Measurements from ENCODE around the gene COA8.
A peak's percentile ranks its signal among the peaks of the same experiment; 100 is the strongest.

COA8 gene

DNA sequence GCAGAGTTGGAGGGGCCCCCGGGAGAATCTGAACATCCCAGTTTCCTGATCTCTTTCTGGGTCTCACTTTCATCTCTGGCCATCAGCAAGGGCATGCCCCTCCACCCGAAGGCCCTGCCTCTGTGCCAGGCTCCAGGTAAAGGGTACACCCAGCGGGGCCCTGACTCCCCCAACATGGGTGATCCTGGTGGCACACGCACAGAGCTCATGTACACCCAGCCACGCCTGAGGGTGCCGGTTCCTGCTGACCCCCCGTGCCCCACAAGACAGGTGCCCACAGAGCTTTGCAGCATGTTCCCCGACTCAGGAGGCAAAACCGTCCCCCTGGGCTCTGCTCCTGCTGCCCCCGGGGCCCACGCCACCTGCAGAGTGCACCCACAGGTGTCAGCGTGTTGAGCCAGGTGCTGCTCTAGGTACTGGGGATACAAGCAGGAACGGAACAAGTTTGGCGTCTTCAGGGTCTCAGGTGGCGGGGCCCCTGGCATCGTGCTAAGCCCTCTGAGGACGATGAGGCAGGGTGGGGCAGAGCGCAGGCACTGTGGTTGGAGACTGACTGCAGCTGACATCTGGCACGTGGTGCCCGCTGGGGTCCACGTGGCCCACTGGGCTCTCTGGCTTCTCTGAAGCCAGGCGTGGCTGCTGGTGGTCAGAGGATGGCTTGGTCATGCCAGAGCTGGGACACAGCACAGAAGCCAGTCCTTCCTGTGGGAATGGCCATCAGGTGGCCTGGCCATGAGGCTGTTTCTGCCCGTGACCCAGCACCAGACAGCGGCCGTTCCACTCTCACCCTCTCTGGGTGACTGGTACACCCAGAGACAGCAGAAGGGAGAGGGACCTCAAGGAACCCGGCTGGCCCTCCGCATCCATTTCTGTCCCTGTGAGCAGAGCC is 14.1 kb upstream of the COA8 start:
- DNase-seq (ENCODE audit: low read depth) = no peak

DNA sequence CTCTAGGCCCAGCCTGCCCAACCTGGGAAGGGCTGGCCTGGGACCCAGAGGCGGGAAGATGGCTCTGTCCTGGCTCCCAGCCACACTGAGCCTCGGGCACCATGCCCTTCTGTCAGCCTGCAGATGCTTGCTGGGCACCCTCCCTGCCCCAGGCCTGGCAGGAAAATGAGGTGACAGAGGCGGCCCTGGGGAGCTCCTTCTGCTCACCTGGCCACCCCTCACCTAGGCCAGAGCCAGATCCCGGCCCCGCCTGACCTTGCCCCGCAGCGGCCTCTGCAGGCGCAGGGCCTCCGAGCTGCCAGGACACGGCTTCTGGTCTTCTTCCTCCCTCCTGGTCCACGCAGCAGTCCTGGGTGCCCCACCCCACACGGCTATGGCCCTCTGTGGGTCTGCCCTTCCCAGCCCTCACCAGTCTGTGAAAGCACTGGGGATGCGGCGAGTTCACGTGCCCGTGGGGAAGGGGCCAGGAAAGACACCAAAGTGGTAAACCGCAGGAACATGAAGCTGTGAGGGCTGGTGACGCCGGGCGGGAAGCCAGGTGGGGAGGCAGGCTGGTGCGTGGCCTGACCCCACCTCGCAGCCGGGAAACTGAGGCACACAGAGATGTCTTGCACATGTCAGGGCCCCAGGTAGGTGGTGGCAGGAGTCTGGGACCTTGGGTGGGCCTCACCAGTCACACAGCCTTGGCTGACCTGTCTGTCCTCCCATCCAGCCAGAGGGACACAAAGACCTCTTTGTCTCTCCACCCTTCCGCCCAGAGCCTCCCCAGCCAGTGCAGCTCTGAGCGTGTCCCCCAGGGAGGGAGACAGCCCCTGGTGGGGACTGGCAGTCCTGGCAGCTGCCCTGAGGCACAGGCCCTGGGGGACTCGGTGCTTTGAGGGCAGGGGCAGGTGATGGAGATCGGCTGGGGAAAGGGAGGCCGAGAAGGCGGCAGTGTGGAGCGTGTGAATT is 13.1 kb upstream of the COA8 start:
- DNase-seq (ENCODE audit: low read depth) = no peak

DNA sequence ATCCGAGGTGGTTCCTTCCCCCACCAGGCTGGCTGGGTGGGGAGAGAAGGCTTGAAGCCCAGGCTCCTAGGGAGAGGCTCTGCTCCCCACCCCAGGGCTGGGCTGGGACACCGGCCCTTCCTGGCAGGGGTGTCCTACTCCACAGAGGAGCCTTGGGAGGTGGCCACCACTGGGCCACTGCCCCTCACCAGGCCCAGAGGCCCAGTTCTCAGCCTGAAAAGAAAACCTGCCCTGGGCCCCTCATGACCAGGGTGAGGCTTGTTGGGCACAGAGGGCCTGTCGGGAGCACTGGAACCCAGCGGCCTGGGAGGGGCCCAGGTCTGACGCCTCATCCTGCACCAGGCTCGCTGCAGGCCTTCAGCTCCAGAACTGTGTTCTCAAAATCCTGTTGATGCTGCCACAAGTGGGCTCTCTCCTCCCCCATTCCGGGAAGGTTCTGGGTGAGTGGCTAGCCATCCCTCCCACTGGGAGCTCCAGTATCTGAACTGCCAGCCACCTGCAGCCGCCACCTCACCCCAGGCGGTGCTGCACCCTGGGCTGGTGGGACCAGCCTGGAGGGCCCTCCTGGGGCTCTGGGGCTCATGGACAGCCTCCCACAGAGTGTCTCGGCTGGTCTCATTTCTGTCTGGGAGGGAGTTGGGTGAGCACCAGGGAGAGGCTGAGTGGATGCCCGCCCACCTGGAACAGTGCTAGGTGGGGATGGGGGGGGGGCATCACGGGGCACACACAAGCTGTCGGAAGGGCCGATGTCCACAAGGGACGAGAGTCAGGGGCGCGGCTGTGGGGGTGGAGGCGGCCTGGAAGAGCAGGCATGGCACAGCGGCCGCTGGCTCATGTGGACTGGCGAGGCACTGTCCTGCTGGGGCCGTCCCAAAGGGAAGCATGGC is 12.1 kb upstream of the COA8 start:
- no peak for DNase-seq (ENCODE audit: low read depth)

DNA sequence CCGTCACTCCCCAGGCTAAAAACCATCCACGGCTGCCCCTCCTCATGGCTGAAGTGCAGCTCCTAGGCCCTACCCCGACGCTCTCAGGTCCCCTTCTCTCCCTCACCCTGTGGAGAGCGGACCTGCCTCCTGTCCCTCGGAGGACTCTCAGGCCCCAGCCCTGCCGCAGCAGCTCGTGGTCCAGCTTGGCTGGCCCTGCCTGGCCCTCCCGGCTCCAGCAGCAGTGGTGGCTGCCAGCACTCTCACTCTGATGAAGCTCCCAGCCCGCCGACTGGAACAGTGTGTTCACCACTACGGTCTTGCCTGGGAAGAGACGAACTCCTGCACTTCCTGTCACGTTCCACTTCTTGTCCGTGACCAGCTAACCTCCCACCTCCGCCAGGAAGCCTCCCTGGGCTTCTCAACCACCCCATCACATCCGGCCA is 11.4 kb upstream of the COA8 start:
- DNase-seq (ENCODE audit: low read depth) = no peak

GRCh38 chr14:103552011-103552845 is 10.5 kb upstream of the COA8 start:
- peak; percentile 73 for DNase-seq (ENCODE audit: low read depth)

GRCh38 chr14:103552846-103553210 is 9.9 kb upstream of the COA8 start:
- no peak for DNase-seq (ENCODE audit: low read depth)

DNA sequence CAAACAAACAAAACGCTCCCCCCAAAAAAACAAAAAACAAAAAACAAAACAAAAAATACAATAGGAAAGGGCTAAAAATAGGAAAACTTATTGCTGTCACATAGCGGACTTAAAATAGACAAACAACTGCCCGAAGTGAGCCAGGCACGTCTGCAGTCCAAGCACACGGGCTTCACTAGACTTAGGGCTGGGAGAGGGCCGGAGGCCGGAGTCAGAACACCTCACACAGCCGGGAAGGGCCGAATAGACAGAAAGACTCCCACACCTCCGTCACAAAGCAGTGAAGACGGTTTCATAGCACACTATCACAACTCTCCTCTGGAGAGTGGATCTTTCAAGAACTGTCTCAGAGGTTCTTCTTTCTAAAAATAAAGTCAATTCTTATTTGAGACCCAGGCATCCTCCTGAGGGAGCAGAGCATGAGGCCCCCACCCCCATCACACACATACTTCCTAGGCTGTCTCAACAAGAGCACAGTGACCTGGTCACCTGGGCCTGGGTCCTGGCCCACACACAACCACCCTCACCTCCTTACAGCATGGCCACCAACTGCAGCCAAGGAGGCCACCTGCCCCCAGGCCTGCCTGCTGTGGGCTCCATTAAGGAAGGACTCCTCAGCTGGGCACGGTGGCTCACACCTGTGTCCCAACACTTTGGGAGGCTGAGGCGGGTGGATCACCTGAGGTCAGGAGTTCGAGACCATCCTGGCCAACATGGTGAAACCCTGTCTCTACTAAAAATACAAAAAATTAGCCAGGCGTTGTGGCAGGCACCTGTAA is 7.0 kb upstream of the COA8 start:
- DNase-seq (ENCODE audit: low read depth) = no peak

- DNase-seq (ENCODE audit: low read depth) = no peak
These were observed 5.6 kb upstream of the COA8 start for GRCh38 chr14:103556946-103557758.

GRCh38 chr14:103558071-103558882 is 4.5 kb upstream of the COA8 start:
- DNase-seq (ENCODE audit: low read depth) = peak; percentile 61

GRCh38 chr14:103559766-103560165 is 3.0 kb upstream of the COA8 start:
- DNase-seq (ENCODE audit: low read depth) = no peak

GRCh38 chr14:103560691-103561090 is 2.1 kb upstream of the COA8 start:
- no peak for DNase-seq (ENCODE audit: low read depth)

- DNase-seq (ENCODE audit: low read depth) = no peak
These were observed 1.2 kb upstream of the COA8 start for GRCh38 chr14:103561381-103562178.

DNA sequence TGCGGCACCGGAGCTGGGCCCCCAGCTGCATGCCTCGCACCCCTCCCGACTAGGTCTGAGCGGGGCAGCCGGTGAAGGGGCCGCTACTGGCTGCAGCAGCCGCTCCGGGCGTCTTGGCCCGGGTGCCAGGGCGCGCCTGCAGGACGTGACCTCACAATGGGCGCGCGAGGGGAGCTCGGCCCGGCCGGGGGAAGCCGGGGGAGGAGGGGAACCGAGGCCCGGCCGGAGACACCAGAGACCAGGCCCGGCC is 656 bp upstream of the COA8 start:
- DNase-seq (ENCODE audit: low read depth) = no peak

- no peak for DNase-seq (ENCODE audit: low read depth)
These were observed 463 bp downstream of the COA8 start for GRCh38 chr14:103563226-103563620.

DNA sequence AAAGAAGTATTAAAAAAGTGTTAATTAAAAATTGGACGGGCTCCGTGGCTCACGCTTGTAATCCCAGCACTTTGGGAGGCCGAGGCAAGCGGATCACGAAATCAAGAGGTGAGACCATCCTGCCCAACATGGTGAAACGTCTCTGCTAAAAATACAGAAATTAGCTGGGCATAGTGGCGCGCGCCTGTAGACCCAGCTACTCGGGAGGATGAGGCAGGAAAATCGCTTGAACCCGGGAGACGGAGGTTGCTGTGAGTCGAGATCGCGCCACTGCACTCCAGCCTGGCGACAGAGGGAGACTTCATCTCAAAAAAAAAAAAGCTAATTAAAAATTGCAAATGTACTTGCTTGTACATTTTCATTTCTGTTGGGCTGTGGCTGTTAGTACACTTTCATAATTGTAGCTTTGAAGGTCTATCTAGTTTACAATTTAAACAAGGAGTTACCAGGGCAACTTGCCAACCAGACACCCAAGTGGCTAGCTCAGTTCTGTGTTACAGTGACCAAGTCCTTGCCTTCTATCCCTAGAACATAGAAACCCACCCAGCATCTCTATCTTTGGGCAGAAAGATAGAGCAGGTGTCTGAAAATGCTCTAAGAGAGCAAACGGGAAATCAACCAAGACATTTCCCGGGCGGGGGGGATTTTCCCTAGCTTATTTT is 1.2 kb downstream of the COA8 start:
- no peak for DNase-seq (ENCODE audit: low read depth)

GRCh38 chr14:103568952-103569351 is 6.2 kb downstream of the COA8 start:
- no peak for DNase-seq (ENCODE audit: low read depth)

- DNase-seq (ENCODE audit: low read depth) = no peak
These were observed 6.6 kb downstream of the COA8 start for GRCh38 chr14:103569408-103569807.
